Testis (tissue), 2 donors: ENCODE results near the gene ZNF606.

Source experiments
- POLR2A ChIP-seq: fragments of 450-650 bp; IDR thresholded peaks from one replicate; pipeline ENCODE4 v1.6.1; 2017; ENCODE audit warnings: antibody characterized with exemption, mild to moderate bottlenecking, moderate library complexity
- TF ChIP-seq, protein P1 (sequence below), 3 experiments: fragments of 450-650 bp in 2 of 3; fragments of 200-600 bp in 1 of 3; sonication (generic) in 1 of 3; IDR thresholded peaks; one replicate each; pipeline ENCODE4 v1.5.1; 2016 to 2019; ENCODE audit warnings: antibody characterized with exemption in 3 of 3, mild to moderate bottlenecking in 2 of 3, moderate library complexity in 1 of 3

DNA sequence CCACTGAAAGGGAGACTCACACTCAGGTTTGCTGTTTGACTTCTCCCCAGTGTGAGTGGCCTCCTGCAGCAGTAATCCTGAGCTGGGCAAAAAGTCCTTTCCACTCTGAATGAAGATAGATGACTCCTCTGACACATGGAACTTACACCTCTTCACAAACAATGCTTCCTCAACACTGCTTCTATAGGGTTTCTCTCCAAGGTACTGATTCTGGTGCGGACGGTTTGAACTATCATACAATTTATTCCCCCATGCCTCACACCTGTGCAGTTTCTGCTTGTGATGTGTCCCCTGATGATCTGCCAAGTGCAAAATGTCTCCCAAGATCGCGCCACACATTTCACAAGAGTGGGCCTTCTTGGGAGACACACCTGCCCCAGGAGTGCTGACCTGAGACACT lies 75.0 kb downstream of the ZNF606 start:
- TF ChIP-seq POLR2A = no peak
- TF ChIP-seq, protein P1, sequence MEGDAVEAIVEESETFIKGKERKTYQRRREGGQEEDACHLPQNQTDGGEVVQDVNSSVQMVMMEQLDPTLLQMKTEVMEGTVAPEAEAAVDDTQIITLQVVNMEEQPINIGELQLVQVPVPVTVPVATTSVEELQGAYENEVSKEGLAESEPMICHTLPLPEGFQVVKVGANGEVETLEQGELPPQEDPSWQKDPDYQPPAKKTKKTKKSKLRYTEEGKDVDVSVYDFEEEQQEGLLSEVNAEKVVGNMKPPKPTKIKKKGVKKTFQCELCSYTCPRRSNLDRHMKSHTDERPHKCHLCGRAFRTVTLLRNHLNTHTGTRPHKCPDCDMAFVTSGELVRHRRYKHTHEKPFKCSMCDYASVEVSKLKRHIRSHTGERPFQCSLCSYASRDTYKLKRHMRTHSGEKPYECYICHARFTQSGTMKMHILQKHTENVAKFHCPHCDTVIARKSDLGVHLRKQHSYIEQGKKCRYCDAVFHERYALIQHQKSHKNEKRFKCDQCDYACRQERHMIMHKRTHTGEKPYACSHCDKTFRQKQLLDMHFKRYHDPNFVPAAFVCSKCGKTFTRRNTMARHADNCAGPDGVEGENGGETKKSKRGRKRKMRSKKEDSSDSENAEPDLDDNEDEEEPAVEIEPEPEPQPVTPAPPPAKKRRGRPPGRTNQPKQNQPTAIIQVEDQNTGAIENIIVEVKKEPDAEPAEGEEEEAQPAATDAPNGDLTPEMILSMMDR (IDR thresholded peaks at IDR 0.05) = no peak
